NT2/D1 (cell line): ENCODE measurements around the gene SBK3.

Experiments used
- DNase-seq: peaks from one replicate; pipeline ENCODE4 v3.0.0-alpha.2; 2011; ENCODE audit warnings: low read depth, low spot score
- H3K27me3 ChIP-seq: 2 replicates; pipeline ENCODE4 v1.6.0; 2011; ENCODE audit warnings: mild to moderate bottlenecking; ENCODE audit not compliant: insufficient read length, insufficient read depth
- H3K36me3 ChIP-seq: 2 replicates; pipeline ENCODE4 v1.6.1; 2011; ENCODE audit warnings: mild to moderate bottlenecking, low read length, mixed read lengths; ENCODE audit not compliant: insufficient read depth, insufficient read length
- H3K4me1 ChIP-seq: 2 replicates; pipeline ENCODE4 v1.5.1; 2011; ENCODE audit not compliant: insufficient read depth, insufficient read length
- H3K4me3 ChIP-seq: 2 replicates; pipeline ENCODE4 v1.5.1; 2011; ENCODE audit warnings: low read depth; ENCODE audit not compliant: insufficient read length
- H3K9ac ChIP-seq: 2 replicates; pipeline ENCODE4 v1.6.0; 2011; ENCODE audit warnings: low read depth; ENCODE audit not compliant: insufficient read length
- H3K9me3 ChIP-seq: 2 replicates; pipeline ENCODE4 v1.5.1; 2011; ENCODE audit warnings: mild to moderate bottlenecking, low read length; ENCODE audit not compliant: insufficient read depth
- SUZ12 ChIP-seq: IDR thresholded peaks from 2 replicates; pipeline ENCODE4 v1.6.1; 2011; ENCODE audit not compliant: insufficient read length, insufficient read depth; ENCODE audit errors: extremely low read depth
- YY1 ChIP-seq: IDR thresholded peaks from 2 replicates; pipeline ENCODE4 v1.6.1; 2011; ENCODE audit not compliant: insufficient read length, insufficient read depth
- ZNF274 ChIP-seq: IDR thresholded peaks from 2 replicates; pipeline ENCODE4 v1.6.1; 2011; ENCODE audit warnings: mild to moderate bottlenecking, low read depth, low read length

The SBK3 gene

DNA sequence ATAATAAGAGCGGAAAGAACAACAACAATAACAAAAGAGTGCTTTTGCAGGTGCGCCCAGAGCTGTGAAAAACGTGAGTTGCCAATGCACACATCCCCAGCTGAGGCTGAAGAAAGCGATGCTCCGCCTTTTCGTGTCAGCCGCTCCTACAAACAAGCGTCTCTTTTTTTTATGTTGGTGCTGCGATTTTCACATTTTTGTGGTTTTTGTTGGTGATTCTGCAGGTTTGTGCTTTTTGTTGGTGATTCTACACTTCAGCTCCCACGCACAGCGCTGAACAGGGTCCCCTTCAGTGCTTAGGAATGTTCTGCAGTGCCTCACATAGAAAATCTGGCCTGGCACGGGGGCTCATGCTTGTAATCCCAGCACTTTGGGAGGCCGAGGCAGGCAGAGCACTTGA lies 7.3 kb upstream of the SBK3 start:
- DNase-seq = no peak
- Histone ChIP-seq H3K4me1 (peaks cover 2% of the 10 kb centered on the region), H3K27me3 (peaks cover 21% of the 10 kb centered on the region), H3K4me3 (no peak overlapping the region), H3K36me3 (no peaks in the 10 kb centered on the region), H3K9ac (no peak overlapping the region), H3K9me3 (no peaks in the 10 kb centered on the region)
- TF ChIP-seq ZNF274 (no peak), YY1 (no peak), SUZ12 (no peak)

DNA sequence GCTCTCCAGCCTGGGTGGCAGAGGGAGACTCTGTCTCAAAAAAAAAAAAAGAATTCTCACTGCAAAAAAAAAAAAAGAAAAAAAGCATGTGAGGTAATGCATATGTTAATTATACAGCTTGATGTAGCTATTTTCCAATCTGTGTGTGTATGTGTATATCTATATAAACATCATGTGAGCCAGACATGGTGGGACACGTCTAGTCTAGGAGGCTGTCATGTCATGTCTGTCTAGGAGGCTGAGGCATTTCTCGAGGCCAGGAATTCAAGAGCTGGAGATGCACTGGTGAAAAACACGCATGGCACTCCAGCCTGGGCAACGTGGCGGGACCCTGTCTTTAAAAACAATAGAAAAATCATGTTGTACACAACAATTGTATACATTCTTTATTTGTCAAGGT lies 6.9 kb upstream of the SBK3 start:
- no peak overlapping the region for H3K9ac ChIP-seq
- no peak overlapping the region for H3K4me3 ChIP-seq
- H3K4me1 ChIP-seq = peaks cover 2% of the 10 kb centered on the region
- peaks cover 21% of the 10 kb centered on the region for H3K27me3 ChIP-seq
- H3K36me3 ChIP-seq = no peaks in the 10 kb centered on the region
- no peaks in the 10 kb centered on the region for H3K9me3 ChIP-seq
- DNase-seq = no peak
- TF ChIP-seq ZNF274 (no peak), SUZ12 (no peak), YY1 (no peak)

DNA sequence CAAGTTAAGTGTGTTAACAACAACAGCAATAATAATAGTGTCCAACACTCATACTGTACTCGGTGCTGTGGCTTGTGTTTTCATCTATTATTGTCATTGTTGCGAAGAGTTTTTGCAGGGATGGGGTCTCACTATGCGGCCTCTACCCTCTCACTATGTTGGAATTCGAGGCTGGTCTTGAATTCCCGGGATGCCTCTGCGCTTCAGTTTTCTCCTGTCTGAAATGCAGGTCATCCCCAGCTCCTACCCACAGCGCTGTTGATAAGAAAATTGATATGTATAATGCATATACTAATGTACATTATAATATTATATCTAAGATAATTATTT lies 4.9 kb upstream of the SBK3 start:
- Histone ChIP-seq H3K36me3 (no peaks in the 10 kb centered on the region), H3K9ac (peak overlapping the region; percentile 22), H3K4me3 (peak overlapping the region; percentile 58), H3K9me3 (no peaks in the 10 kb centered on the region), H3K27me3 (peaks cover 21% of the 10 kb centered on the region), H3K4me1 (peaks cover 2% of the 10 kb centered on the region)
- TF ChIP-seq ZNF274 = no peak
- DNase-seq = no peak

DNA sequence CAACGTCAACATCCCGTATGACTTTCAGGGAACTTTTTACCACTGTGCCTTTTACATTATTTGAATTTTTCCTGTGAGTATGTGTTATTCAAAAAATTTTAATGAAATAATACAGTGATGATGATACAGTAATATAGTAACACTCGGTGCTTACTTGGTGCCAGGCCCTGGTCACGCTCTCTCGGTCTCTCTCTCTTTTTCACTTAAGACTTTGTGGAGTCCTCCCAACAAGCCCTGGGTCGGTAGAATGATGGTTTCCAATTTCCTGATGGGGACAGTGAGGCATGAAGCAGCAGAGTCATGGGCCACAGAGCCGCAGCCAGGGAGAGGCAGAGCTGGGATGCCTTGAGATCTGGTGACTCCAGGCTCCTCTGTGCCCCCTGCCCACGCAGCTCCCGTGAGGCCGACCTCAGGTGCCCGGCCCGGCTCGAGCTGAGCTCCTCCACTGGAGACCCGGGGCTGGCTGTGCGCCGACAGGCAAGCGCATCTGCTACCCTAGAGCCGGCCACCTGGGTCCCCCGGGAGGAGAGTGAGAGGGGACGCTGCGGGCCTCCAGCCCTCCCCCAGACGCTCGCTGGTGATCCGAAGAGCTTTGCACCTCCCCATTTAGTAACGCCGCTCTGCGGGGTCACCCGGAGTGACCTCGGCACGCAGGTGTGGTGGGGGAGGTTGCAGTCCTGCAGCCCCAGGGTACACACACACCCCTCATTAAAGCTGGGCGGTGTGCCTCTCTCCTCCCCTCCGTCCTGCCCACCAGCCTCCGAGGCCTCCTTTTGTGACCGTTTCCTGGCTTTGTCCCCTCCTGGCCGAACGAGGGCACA lies 4.4 kb upstream of the SBK3 start:
- Histone ChIP-seq H3K27me3 (peaks cover 21% of the 10 kb centered on the region), H3K9ac (peak overlapping the region; percentile 22), H3K4me3 (peak overlapping the region; percentile 58), H3K36me3 (no peaks in the 10 kb centered on the region), H3K4me1 (peaks cover 4% of the 10 kb centered on the region), H3K9me3 (no peaks in the 10 kb centered on the region)
- TF ChIP-seq YY1 = no peak
- no peak for TF ChIP-seq SUZ12
- no peak for DNase-seq

DNA sequence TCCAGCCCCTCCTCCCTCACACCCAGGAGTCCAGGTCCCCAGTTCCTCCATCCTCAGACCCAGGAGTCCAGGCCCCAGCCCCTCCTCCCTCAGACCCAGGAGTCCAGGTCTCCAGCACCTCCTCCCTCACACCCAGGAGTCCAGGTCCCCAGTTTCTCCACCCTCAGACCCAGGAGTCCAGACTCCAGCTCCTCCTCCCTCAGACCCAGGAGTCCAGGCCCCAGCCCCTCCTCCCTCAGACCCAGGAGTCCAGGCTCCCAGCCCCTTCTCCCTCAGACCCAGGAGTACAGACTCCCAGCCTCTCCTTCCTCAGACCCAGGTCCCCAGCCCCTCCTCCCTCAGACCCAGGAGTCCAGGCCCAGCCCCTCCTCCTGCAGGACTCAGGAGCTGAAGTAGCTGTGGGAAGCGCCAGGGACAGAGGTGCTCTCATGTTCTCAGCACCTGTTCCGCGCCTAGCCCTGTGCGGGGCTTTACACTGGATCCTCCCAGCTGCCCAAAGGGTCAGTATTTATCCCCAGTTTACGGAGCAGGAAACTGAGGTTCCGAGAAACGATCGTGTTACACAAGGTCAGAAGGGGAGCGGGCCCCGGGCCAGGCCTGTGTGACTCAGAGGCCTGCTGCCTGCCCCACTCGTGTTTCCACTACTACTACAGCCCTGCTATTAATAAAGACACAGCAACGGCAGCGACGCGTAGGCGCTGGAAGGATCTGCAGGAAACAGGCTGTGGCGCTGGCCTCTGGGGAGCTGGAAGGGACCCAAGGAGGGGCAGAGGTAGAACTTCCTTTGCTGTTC lies 1.7 kb upstream of the SBK3 start:
- peaks cover 2% of the 10 kb centered on the region for H3K4me1 ChIP-seq
- H3K9ac ChIP-seq = no peak overlapping the region
- no peak overlapping the region for H3K4me3 ChIP-seq
- H3K27me3 ChIP-seq = peaks cover 6% of the 10 kb centered on the region
- TF ChIP-seq YY1 (no peak), SUZ12 (no peak), ZNF274 (no peak)
- H3K9me3 ChIP-seq = no peaks in the 10 kb centered on the region
- DNase-seq = no peak
- H3K36me3 ChIP-seq = no peaks in the 10 kb centered on the region

DNA sequence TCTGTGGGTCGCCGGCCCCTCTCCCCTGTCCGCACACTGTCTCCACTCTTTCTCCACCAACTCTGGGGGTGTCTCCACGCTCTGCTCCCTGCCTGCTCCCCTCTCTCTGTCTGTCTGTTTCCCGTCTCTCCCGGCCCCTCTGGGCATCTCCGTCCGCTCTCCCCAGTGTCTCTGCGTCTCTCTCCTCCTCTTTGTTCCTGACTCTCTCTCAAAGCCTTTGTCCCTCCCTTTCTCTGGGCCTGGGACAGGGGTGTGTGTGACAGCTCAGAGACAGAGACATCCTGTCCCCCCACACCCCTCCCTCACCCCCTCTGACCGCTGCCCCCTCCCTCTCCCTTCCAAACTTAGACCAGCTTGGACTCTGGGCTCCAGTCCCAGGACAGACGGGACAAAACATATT lies 668 bp upstream of the SBK3 start:
- Histone ChIP-seq H3K9me3 (no peaks in the 10 kb centered on the region), H3K4me1 (peaks cover 2% of the 10 kb centered on the region), H3K9ac (peak overlapping the region; percentile 47), H3K4me3 (no peak overlapping the region), H3K36me3 (no peaks in the 10 kb centered on the region), H3K27me3 (peaks cover under 1% of the 10 kb centered on the region)
- no peak for DNase-seq
- TF ChIP-seq SUZ12 (no peak), ZNF274 (no peak), YY1 (no peak)

DNA sequence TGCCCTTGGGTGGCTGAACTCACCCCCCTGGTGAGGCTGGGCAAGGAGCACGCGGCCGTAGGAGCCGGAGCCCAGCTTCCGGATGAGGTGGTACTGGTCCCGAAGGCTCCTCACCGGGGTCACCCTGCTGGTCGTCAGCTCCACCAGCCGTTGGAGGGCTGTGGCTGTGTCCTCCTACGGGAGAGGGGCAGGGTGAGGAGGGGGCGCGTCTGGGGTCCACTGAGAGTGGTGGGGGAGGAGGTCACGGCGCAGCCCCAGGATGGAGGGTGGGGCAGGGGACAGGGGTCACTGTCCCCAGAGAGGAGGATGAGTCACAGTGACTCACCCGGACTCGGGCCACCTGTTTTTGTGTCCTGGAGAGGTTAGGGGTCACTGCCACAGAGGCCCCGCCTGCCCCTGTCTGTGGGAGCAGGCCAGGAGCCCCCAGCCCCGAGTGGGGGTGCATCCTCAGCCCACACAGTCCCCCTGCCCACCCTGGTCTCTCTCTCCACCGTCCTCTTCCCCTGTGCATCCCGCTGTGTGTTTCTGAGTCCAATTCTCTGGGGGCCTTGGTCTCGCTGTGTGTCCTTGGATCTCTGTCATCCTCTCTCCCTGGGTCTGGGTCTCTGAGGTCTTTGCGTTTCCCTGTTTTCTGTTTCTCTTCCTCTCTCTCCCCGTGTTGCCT lies 435 bp downstream of the SBK3 start:
- TF ChIP-seq SUZ12 (no peak), ZNF274 (no peak), YY1 (no peak)
- no peak for DNase-seq
- H3K9me3 ChIP-seq = no peaks in the 10 kb centered on the region
- no peak overlapping the region for H3K4me3 ChIP-seq
- no peaks in the 10 kb centered on the region for H3K27me3 ChIP-seq
- H3K4me1 ChIP-seq = peaks cover 2% of the 10 kb centered on the region
- no peak overlapping the region for H3K9ac ChIP-seq
- no peaks in the 10 kb centered on the region for H3K36me3 ChIP-seq
